ENCODE data around the gene ZMYM4. TPM values are rescaled to one million over a fixed set of nuclear protein-coding genes. Genes with fewer than 3 reads are reported as not detected.

ZMYM4 gene
- 10 to 100 TPM; 19.7 to 84.9 (median 49.9) TPM for total RNA-seq

DNA sequence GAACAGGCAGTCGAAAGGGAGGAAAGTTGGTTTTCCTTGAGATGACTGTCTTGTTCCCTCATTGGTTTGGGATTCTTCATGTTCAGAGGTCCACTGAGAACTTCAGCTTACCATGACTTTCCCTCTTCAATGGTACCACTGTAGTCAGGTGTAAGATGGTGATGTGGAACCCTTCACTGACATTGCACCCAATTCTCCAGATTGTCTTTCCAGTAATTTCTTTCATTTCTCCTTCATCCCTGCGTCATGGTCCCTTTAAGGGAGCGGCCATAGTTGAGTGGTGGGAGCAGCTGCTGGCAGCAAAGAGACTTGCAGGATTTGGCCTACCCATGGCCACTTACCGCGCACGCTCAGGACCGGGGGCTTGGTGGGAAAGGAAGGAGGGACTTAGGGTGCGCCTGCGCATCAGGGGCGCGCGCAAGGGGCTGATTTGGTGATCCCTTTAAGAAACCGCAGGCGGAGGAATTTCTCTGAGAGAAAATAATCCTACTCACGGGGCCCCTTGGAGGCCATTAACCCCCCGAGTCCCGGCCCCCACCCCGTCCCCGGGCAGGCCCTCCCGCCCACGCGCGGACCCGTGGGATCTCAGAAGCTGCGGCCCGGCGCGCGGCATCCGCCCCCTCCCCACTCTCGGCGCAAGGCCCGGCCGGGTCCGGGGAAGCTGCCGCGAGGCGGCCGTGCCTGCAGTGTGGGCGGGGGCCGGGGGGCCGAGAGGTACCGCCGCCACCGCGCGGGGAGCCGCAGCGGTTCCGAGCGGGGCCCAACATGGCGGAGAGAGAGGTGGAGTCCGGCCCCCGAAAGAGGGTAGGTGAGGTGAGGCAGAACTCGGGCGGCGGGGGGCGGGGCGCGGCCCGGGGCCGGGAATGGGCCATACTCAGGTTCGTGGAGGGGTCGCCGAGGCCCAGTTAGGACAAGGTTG is at the start of gene ZMYM4:
TSS of gene ZMYM4 (plus strand) at position 428 of the 919 bp plus-strand sequence. CDS start at position 766, 338 bp downstream.
- TF ChIP-seq, protein P1, sequence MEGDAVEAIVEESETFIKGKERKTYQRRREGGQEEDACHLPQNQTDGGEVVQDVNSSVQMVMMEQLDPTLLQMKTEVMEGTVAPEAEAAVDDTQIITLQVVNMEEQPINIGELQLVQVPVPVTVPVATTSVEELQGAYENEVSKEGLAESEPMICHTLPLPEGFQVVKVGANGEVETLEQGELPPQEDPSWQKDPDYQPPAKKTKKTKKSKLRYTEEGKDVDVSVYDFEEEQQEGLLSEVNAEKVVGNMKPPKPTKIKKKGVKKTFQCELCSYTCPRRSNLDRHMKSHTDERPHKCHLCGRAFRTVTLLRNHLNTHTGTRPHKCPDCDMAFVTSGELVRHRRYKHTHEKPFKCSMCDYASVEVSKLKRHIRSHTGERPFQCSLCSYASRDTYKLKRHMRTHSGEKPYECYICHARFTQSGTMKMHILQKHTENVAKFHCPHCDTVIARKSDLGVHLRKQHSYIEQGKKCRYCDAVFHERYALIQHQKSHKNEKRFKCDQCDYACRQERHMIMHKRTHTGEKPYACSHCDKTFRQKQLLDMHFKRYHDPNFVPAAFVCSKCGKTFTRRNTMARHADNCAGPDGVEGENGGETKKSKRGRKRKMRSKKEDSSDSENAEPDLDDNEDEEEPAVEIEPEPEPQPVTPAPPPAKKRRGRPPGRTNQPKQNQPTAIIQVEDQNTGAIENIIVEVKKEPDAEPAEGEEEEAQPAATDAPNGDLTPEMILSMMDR (IDR thresholded peaks at IDR 0.05) = no peak
- peak in 1 of 2 donors; percentile 27 for TF ChIP-seq POLR2A (IDR thresholded peaks at IDR 0.05)
- peak within 1 kb of the TSS; percentile 87 to 90 for H3K27ac ChIP-seq
- no peaks in the 10 kb centered on the region for H3K27me3 ChIP-seq
- no peaks in the 10 kb centered on the region for H3K9me3 ChIP-seq
- no peaks in the 10 kb centered on the region for H3K36me3 ChIP-seq
- peak; percentile 90 to 91 for DNase-seq
- peak within 1 kb of the TSS; percentile 92 to 97 for H3K4me3 ChIP-seq
- intact Hi-C loops (cut with DNase I; ENCODE audit: low total_unique reads) = no loop called here
- H3K4me1 ChIP-seq = no peaks in the 10 kb centered on the region

- no peaks in the 10 kb centered on the region for H3K4me1 ChIP-seq
- no peak overlapping the region for H3K27ac ChIP-seq
- H3K27me3 ChIP-seq = no peaks in the 10 kb centered on the region
- H3K9me3 ChIP-seq = no peaks in the 10 kb centered on the region
- no peak overlapping the region for H3K4me3 ChIP-seq
- H3K36me3 ChIP-seq = no peaks in the 10 kb centered on the region
- DNase-seq = no peak
- intact Hi-C loops (cut with DNase I; ENCODE audit: low total_unique reads) = no loop called here
- TF ChIP-seq, protein P1 (IDR thresholded peaks at IDR 0.05) = no peak
- TF ChIP-seq POLR2A (IDR thresholded peaks at IDR 0.05) = no peak
Measured at GRCh38 chr1:35220976-35221375, 47.5 kb upstream of the ZMYM4 start.

- Histone ChIP-seq H3K27ac (peak overlapping the region; percentile 55 to 66), H3K4me1 (no peaks in the 10 kb centered on the region), H3K27me3 (no peaks in the 10 kb centered on the region), H3K4me3 (no peak overlapping the region), H3K36me3 (no peaks in the 10 kb centered on the region), H3K9me3 (no peaks in the 10 kb centered on the region)
- TF ChIP-seq, protein P1 (IDR thresholded peaks at IDR 0.05) = no peak
- no peak for TF ChIP-seq POLR2A (IDR thresholded peaks at IDR 0.05)
- intact Hi-C loops (cut with DNase I; ENCODE audit: low total_unique reads) = no loop called here
- DNase-seq = peak; percentile 26 to 38
Measured at GRCh38 chr1:35222322-35223083, 46.0 kb upstream of the ZMYM4 start.

DNA sequence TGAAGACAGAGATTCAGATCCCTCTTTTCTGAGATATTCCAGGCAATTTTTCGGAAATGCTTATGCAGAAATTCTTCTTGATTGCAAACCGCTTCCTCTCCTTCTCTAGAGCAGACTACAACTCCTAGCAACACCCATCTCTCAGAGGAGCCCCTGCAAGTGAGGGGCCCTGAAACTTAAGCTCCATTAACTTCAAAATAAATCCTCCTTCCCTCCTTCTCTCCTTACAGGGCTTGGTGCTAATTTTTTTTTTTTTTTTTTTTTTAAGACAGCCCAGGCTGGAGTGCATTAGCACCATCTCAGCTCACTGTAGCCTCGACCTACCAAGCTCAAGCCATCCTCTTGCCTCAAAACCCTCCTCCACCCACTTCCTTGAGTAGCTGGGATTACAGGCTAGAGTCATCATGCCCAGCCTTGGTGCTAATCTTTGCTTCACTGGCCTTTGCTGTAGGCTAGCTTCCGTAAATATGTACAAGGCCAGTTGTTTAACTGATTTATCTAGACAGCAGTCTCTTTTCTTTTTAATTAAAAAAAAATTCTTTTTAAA is 45.4 kb upstream of the ZMYM4 start:
- intact Hi-C loops (cut with DNase I; ENCODE audit: low total_unique reads) = no loop called here
- no peak overlapping the region for H3K4me3 ChIP-seq
- DNase-seq = no peak
- TF ChIP-seq POLR2A (IDR thresholded peaks at IDR 0.05) = no peak
- TF ChIP-seq, protein P1 (IDR thresholded peaks at IDR 0.05) = no peak
- H3K27me3 ChIP-seq = no peaks in the 10 kb centered on the region
- no peaks in the 10 kb centered on the region for H3K9me3 ChIP-seq
- H3K27ac ChIP-seq = peak overlapping the region; percentile 55 to 66
- no peaks in the 10 kb centered on the region for H3K4me1 ChIP-seq
- no peaks in the 10 kb centered on the region for H3K36me3 ChIP-seq
